ENCODE results near the gene HMCN1.

HMCN1 gene

DNA sequence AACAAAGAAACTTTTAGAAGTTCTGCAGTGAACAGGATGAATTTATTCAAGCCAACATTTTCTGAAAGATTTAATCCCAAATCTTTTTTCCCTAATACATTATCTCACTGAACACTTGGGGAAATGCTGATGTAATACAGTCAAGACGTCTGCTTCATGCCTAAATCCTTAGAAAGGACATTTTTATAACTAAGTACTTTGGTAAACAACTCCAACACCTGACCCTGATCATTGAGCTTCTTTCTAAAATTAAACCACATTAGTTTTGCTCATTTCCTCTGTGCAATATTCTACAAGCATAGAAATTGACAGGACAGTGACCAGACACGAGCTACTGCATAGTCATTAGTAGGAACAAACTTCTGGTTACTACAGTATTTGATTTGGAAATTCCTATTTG is 457.3 kb downstream of the HMCN1 start:
- in situ Hi-C loops (cut with MboI; ENCODE audit: low pct_unique_long_range_greater_than_20kb, low sequenced_read_pairs, unreplicated experiment): no loop called here
- DNase-seq (ENCODE audit: low spot score): no peak
- TF ChIP-seq, protein P1, sequence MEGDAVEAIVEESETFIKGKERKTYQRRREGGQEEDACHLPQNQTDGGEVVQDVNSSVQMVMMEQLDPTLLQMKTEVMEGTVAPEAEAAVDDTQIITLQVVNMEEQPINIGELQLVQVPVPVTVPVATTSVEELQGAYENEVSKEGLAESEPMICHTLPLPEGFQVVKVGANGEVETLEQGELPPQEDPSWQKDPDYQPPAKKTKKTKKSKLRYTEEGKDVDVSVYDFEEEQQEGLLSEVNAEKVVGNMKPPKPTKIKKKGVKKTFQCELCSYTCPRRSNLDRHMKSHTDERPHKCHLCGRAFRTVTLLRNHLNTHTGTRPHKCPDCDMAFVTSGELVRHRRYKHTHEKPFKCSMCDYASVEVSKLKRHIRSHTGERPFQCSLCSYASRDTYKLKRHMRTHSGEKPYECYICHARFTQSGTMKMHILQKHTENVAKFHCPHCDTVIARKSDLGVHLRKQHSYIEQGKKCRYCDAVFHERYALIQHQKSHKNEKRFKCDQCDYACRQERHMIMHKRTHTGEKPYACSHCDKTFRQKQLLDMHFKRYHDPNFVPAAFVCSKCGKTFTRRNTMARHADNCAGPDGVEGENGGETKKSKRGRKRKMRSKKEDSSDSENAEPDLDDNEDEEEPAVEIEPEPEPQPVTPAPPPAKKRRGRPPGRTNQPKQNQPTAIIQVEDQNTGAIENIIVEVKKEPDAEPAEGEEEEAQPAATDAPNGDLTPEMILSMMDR (IDR thresholded peaks at IDR 0.05; ENCODE audit: extremely low read depth, insufficient read depth, missing control alignments): no peak

- TF ChIP-seq, protein P1 (IDR thresholded peaks at IDR 0.05; ENCODE audit: extremely low read depth, insufficient read depth, missing control alignments): no peak
- in situ Hi-C loops (cut with MboI; ENCODE audit: low pct_unique_long_range_greater_than_20kb, low sequenced_read_pairs, unreplicated experiment): no loop called here
- DNase-seq (ENCODE audit: low spot score): no peak
Measured at GRCh38 chr1:186193224-186193623, 459.0 kb downstream of the HMCN1 start.

- TF ChIP-seq, protein P1 (IDR thresholded peaks at IDR 0.05; ENCODE audit: extremely low read depth, insufficient read depth, missing control alignments): no peak
- peak; percentile 7 for DNase-seq (ENCODE audit: low spot score)
- in situ Hi-C loops (cut with MboI; ENCODE audit: low pct_unique_long_range_greater_than_20kb, low sequenced_read_pairs, unreplicated experiment): no loop called here
Measured at GRCh38 chr1:186194107-186194756, 460.0 kb downstream of the HMCN1 start.

GRCh38 chr1:186195377-186195931 is 461.3 kb downstream of the HMCN1 start:
- no peak for DNase-seq (ENCODE audit: low spot score)
- TF ChIP-seq, protein P1 (IDR thresholded peaks at IDR 0.05; ENCODE audit: extremely low read depth, insufficient read depth, missing control alignments): no peak
- in situ Hi-C loops (cut with MboI; ENCODE audit: low pct_unique_long_range_greater_than_20kb, low sequenced_read_pairs, unreplicated experiment): no loop called here

GRCh38 chr1:186202271-186202764 is 468.1 kb downstream of the HMCN1 start:
- TF ChIP-seq, protein P1 (IDR thresholded peaks at IDR 0.05; ENCODE audit: extremely low read depth, insufficient read depth, missing control alignments): no peak
- in situ Hi-C loops (cut with MboI; ENCODE audit: low pct_unique_long_range_greater_than_20kb, low sequenced_read_pairs, unreplicated experiment): no loop called here
- no peak for DNase-seq (ENCODE audit: low spot score)

GRCh38 chr1:186202776-186203175 is 468.6 kb downstream of the HMCN1 start:
- in situ Hi-C loops (cut with MboI; ENCODE audit: low pct_unique_long_range_greater_than_20kb, low sequenced_read_pairs, unreplicated experiment): no loop called here
- TF ChIP-seq, protein P1 (IDR thresholded peaks at IDR 0.05; ENCODE audit: extremely low read depth, insufficient read depth, missing control alignments): no peak
- no peak for DNase-seq (ENCODE audit: low spot score)

All from GM13977 (cell line).